Measurements from ENCODE around the gene ST3GAL6. TPM values are rescaled to one million over a fixed set of nuclear protein-coding genes. Genes with fewer than 3 reads are reported as not detected.

ST3GAL6 gene
- total RNA-seq, 1 experiment from 2014 or later = 67.2 TPM

DNA sequence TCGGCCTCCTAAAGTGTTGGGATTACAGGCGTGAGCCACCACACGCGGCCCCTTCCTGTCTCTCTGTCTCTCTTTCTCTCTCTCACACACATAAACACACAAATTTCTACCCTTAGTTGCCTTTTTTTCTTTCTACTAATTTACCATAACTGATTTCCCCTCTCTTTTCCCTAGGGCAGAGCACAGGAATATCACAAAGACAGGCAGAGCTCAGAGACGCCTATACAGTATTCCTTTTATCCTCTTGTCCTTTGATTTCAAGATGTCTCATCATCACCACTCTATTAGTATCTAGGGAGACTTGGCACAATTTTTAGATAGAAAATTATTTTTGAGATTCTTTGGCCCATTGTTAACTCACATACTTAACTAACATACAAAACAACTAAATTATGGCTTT is 25.8 kb upstream of the ST3GAL6 start:
- Mint-ChIP-seq H3K4me3 (ENCODE audit: unreplicated experiment) (no peak overlapping the region), H3K36me3 (ENCODE audit: insufficient read depth, unreplicated experiment) (peaks cover 59% of the 10 kb centered on the region), H3K9me3 (ENCODE audit: unreplicated experiment) (peaks cover 10% of the 10 kb centered on the region), H3K27ac (ENCODE audit: unreplicated experiment) (no peak overlapping the region), H3K27me3 (ENCODE audit: insufficient read depth, unreplicated experiment) (no peaks in the 10 kb centered on the region), H3K4me1 (ENCODE audit: low read depth, unreplicated experiment) (peaks cover 59% of the 10 kb centered on the region)
- Histone ChIP-seq H3K36me3 (ENCODE audit: control insufficient read depth, insufficient read depth, low read length) (no peaks in the 10 kb centered on the region; the same call in none of the 2 replicates), H3K4me3 (ENCODE audit: low read depth, low read length) (no peak overlapping the region), H3K4me1 (peaks cover 55% of the 10 kb centered on the region), H3K9me3 (no peaks in the 10 kb centered on the region), H3K27me3 (replicated peaks; ENCODE audit: control insufficient read depth, insufficient read depth, low read length) (no peaks in the 10 kb centered on the region)
- intact Hi-C loops (cut with micrococcal nuclease; ENCODE audit: unreplicated experiment) = no loop called here
- no peak for DNase-seq
- BruUV-seq (replicated peaks) = no TSS peak
- TF ChIP-seq, protein P1, sequence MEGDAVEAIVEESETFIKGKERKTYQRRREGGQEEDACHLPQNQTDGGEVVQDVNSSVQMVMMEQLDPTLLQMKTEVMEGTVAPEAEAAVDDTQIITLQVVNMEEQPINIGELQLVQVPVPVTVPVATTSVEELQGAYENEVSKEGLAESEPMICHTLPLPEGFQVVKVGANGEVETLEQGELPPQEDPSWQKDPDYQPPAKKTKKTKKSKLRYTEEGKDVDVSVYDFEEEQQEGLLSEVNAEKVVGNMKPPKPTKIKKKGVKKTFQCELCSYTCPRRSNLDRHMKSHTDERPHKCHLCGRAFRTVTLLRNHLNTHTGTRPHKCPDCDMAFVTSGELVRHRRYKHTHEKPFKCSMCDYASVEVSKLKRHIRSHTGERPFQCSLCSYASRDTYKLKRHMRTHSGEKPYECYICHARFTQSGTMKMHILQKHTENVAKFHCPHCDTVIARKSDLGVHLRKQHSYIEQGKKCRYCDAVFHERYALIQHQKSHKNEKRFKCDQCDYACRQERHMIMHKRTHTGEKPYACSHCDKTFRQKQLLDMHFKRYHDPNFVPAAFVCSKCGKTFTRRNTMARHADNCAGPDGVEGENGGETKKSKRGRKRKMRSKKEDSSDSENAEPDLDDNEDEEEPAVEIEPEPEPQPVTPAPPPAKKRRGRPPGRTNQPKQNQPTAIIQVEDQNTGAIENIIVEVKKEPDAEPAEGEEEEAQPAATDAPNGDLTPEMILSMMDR (IDR thresholded peaks at IDR 0.05; ENCODE audit: insufficient read depth in 1 of 2, low read depth in 1 of 2, low read length in 1 of 2, severe bottlenecking in 1 of 2, unreplicated experiment in 1 of 2) = no peak
- POLR2A ChIA-PET = no interaction called here
- CTCF ChIA-PET = no interaction called here

DNA sequence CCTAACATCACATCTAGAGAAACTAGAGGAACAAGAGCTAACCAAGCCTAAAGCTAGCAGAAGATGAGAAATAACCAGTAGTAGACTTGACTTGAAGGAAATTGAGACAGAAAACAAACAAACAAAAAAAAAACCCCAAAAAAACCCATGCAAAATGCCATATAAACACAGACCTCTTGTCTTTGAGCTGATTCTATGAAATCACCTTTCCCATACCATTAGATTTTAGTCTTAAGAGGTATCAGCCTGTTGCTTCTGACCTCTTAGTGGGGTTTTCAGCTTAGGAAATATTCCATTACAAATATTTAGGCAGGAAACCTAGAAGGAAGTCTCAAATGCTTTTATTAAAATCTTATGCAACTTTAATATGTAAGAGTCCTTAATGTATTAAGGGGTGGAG is 23.9 kb upstream of the ST3GAL6 start:
- ChIA-PET CTCF (no interaction called here), POLR2A (interaction anchor here (0.7 kb wide), 1 partner anchor 137 kb away, joined by 3 read pairs; no protein-coding TSS in a partner anchor)
- Histone ChIP-seq H3K4me3 (ENCODE audit: low read depth, low read length) (no peak overlapping the region), H3K9me3 (no peaks in the 10 kb centered on the region), H3K27me3 (replicated peaks; ENCODE audit: control insufficient read depth, insufficient read depth, low read length) (no peaks in the 10 kb centered on the region), H3K4me1 (peaks cover 65% of the 10 kb centered on the region), H3K36me3 (ENCODE audit: control insufficient read depth, insufficient read depth, low read length) (peaks cover 2% of the 10 kb centered on the region)
- Mint-ChIP-seq H3K27ac (ENCODE audit: unreplicated experiment) (no peak overlapping the region), H3K27me3 (ENCODE audit: insufficient read depth, unreplicated experiment) (no peaks in the 10 kb centered on the region), H3K36me3 (ENCODE audit: insufficient read depth, unreplicated experiment) (peaks cover 58% of the 10 kb centered on the region), H3K4me3 (ENCODE audit: unreplicated experiment) (peak overlapping the region; percentile 0), H3K4me1 (ENCODE audit: low read depth, unreplicated experiment) (peaks cover 69% of the 10 kb centered on the region), H3K9me3 (ENCODE audit: unreplicated experiment) (peaks cover 10% of the 10 kb centered on the region)
- intact Hi-C loops (cut with micrococcal nuclease; ENCODE audit: unreplicated experiment) = no loop called here
- DNase-seq = no peak
- BruUV-seq (replicated peaks) = no TSS peak
- TF ChIP-seq, protein P1 (IDR thresholded peaks at IDR 0.05; ENCODE audit: insufficient read depth in 1 of 2, low read depth in 1 of 2, low read length in 1 of 2, severe bottlenecking in 1 of 2, unreplicated experiment in 1 of 2) = no peak

DNA sequence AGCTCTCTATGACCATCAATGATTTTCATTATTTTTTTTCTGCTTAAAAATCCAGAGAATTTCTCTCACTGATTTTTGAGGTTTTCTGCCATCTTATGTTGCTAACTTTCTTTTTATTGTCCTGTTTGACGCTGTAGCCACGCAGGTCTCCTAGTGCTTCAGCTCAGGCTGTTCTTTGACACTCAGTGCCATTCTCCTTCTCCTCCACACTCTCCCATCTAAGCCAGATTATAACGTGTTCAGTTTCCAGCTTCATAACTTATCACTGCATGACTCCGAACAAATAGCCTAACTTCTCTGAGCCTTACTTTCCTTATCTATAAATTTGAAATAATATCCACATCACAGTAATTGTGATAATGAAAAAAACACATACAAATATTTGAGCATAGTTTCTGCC is 22.8 kb upstream of the ST3GAL6 start:
- intact Hi-C loops (cut with micrococcal nuclease; ENCODE audit: unreplicated experiment) = no loop called here
- peaks cover 74% of the 10 kb centered on the region for H3K4me1 Mint-ChIP-seq (ENCODE audit: low read depth, unreplicated experiment)
- no peak for DNase-seq
- POLR2A ChIA-PET = no interaction called here
- CTCF ChIA-PET = interaction anchor here (1.0 kb wide), 1 partner anchor 83 kb away, joined by 4 read pairs; no protein-coding TSS in a partner anchor
- H3K27me3 Mint-ChIP-seq (ENCODE audit: insufficient read depth, unreplicated experiment) = no peaks in the 10 kb centered on the region
- peaks cover 66% of the 10 kb centered on the region for H3K36me3 Mint-ChIP-seq (ENCODE audit: insufficient read depth, unreplicated experiment)
- H3K4me3 Mint-ChIP-seq (ENCODE audit: unreplicated experiment) = peak overlapping the region; percentile 63
- TF ChIP-seq, protein P1 (IDR thresholded peaks at IDR 0.05; ENCODE audit: insufficient read depth in 1 of 2, low read depth in 1 of 2, low read length in 1 of 2, severe bottlenecking in 1 of 2, unreplicated experiment in 1 of 2) = no peak
- H3K4me3 ChIP-seq (ENCODE audit: low read depth, low read length) = no peak overlapping the region
- no peaks in the 10 kb centered on the region for H3K27me3 ChIP-seq (replicated peaks; ENCODE audit: control insufficient read depth, insufficient read depth, low read length)
- H3K9me3 Mint-ChIP-seq (ENCODE audit: unreplicated experiment) = peaks cover 10% of the 10 kb centered on the region
- peak overlapping the region; percentile 90 for H3K27ac Mint-ChIP-seq (ENCODE audit: unreplicated experiment)
- H3K9me3 ChIP-seq = no peaks in the 10 kb centered on the region
- peaks cover 2% of the 10 kb centered on the region for H3K36me3 ChIP-seq (ENCODE audit: control insufficient read depth, insufficient read depth, low read length)
- peaks cover 64% of the 10 kb centered on the region for H3K4me1 ChIP-seq
- no TSS peak for BruUV-seq (replicated peaks)

Measured in Caco-2 (cell line).